Endometrial microvascular endothelial cells (primary cell): Measurements from ENCODE around the gene ATP9B. TPM values are rescaled to one million over a fixed set of nuclear protein-coding genes. Genes with fewer than 3 reads are reported as not detected.

Experiments used
- in situ Hi-C: cut with HindIII; loops from 2 replicates; pipeline ENCODE4 v1.10.0; 2017; ENCODE audit warnings: low sequenced_read_pairs, low pct_unique_long_range_greater_than_20kb; ENCODE audit errors: inconsistent ontology term
- total RNA-seq: library from RNA; depleted of rRNA; stranded (reverse); fragments of >200 nt; gene quantifications from one replicate; pipeline ENCODE4 v1.2.3, GENCODE V29; 2015; ENCODE audit errors: inconsistent ontology term

The ATP9B gene, protein sequence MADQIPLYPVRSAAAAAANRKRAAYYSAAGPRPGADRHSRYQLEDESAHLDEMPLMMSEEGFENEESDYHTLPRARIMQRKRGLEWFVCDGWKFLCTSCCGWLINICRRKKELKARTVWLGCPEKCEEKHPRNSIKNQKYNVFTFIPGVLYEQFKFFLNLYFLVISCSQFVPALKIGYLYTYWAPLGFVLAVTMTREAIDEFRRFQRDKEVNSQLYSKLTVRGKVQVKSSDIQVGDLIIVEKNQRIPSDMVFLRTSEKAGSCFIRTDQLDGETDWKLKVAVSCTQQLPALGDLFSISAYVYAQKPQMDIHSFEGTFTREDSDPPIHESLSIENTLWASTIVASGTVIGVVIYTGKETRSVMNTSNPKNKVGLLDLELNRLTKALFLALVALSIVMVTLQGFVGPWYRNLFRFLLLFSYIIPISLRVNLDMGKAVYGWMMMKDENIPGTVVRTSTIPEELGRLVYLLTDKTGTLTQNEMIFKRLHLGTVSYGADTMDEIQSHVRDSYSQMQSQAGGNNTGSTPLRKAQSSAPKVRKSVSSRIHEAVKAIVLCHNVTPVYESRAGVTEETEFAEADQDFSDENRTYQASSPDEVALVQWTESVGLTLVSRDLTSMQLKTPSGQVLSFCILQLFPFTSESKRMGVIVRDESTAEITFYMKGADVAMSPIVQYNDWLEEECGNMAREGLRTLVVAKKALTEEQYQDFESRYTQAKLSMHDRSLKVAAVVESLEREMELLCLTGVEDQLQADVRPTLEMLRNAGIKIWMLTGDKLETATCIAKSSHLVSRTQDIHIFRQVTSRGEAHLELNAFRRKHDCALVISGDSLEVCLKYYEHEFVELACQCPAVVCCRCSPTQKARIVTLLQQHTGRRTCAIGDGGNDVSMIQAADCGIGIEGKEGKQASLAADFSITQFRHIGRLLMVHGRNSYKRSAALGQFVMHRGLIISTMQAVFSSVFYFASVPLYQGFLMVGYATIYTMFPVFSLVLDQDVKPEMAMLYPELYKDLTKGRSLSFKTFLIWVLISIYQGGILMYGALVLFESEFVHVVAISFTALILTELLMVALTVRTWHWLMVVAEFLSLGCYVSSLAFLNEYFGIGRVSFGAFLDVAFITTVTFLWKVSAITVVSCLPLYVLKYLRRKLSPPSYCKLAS
- total RNA-seq = 9.5 TPM

GRCh38 chr18:79068937-79069716 lies at the start of gene ATP9B:
ATP9B (plus strand) TSS chr18:79069394; CDS start chr18:79069411, 17 bp downstream.
- in situ Hi-C loops = no loop called here

- in situ Hi-C loops = no loop called here
Observed at GRCh38 chr18:79019881-79020280, 49.3 kb upstream of the ATP9B start.

- in situ Hi-C loops = no loop called here
Observed at GRCh38 chr18:79022603-79023002, 46.6 kb upstream of the ATP9B start.

GRCh38 chr18:79026491-79026890 lies 42.7 kb upstream of the ATP9B start:
- in situ Hi-C loops = no loop called here

- in situ Hi-C loops = no loop called here
Observed at GRCh38 chr18:79030680-79031079, 38.5 kb upstream of the ATP9B start.

DNA sequence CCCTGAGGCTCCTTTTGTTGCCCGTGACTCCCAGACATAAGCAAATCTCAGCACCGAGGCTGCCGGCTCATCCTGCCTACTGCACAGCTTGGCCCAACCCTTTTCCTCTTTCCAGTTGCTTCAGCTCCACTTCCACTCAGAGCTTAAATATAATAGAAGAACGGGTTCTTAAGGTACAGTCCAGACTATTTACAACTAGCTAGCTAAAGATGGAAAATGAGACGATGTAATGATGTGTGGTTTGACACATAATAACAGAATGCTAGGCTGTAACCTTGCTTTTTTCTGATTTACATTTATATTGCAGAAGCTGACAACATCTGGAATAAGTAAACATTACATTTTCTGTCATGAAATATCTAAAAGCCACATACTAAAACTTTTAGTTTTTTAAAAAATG lies 26.9 kb upstream of the ATP9B start:
- in situ Hi-C loops = no loop called here

DNA sequence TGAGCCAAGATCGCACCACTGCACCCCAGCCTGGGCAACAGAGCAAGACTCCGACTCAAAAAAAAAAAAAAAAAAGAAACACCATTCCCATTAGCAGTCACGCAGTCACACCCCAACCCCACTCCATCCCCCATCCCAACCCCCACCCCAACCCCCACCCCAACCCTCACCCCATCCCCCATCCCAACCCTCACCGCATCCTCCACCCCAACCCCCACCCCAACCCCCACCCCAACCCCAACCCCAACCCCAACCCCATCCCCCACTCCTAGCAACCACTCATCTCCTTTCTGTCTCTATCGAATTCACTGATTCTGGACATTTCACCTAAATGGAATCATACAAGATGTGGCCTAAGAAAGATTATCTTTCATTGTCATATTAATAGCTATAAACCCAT lies 25.9 kb upstream of the ATP9B start:
- in situ Hi-C loops = no loop called here

GRCh38 chr18:79046522-79046921 lies 22.7 kb upstream of the ATP9B start:
- in situ Hi-C loops = no loop called here

DNA sequence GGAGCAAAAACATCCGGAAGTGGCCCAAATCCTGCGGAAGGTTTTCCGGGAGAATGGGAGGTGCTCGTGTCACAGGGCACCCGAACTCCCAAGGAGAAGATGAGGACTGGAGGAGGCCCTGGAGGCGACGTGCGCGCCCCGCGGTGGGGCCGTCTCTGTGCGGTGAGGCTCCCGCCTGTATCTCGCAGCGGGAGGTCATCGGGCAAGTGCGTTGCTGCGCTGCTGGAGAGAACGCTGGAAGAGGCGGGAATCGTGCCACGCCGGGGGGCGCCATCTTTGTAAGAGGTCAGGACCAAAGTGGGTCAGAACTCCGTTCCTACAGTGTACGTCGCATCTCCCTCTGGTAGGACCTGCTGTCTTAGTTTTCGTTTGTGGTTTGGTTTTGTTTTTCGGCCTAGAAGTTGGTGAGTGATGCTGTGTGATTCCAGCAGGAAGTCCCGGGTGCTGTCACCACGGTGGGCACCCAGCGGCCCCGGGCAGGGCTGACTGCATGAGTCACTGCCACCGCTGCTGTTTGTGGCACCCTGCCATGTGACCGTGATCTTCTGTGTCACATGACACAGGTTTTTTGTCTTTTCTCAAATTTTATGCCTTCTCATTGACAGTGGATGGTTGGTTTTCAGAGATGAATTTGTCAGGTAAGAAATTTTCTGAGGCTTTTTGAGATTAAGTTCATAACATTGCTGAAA lies 21.5 kb upstream of the ATP9B start:
- in situ Hi-C loops = no loop called here

DNA sequence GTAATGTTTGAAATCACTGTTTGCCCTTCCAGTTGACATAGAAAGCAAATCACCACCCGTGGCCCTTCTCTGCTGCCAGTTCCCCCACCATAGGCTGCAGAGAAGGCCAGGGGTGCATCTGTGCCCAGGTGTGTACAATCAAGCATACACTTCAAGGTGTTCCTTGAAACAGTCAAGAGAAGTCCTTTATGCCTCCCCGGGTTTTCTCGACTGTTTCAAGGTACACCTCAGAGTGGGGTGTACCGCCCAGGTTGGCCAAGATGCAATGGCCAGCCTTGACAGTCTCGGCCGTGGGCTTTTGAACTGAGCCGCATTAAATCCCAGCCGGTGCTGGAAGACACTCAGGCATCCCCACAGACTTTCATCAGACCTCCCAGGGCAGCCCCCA lies 21.0 kb upstream of the ATP9B start:
- in situ Hi-C loops = no loop called here

DNA sequence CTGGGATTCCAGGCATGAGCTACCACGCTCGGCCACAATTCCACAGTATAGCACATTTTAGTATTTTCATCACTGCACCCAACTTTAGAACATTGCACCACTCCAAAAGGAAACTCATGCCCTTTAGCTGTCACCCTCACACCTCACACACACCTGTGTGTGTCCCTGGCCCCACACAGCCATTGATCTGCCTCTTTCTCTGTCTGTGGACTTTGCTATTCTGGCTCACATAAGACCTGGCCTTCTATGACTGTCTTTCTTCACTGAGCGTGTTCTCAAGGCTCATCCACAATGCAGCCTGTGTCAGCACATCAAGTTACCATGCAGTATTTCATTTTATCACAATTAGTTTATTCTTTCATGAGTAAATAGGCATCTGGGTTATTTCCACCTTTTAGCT lies 19.7 kb upstream of the ATP9B start:
- in situ Hi-C loops = no loop called here

GRCh38 chr18:79050005-79050404 lies 19.2 kb upstream of the ATP9B start:
- in situ Hi-C loops = no loop called here

DNA sequence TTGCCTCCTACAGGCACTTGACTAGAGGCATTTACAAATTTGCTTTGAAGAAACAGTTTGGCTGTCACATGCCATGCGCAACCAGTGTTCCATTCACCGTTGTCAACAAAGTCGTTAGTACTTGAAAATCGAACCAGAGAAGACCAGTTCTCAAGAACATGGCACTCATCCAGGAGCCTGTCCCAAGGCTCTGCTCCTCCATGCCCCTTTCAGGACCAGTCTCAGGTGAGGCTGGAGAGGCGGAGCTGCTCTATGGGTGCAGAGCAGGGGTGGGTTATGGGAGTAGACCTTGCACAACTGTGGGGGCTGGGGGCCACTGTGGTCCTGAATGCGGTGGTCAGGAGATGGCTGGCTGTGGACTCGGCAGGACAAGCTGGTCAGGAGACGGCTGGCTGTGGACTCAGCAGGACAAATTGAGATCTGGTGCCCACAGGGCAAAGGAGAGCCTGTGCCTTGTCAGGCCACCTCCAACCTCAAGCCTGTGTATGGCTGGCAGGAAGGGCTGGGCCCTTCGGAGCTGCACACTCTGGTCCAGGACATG lies 12.3 kb upstream of the ATP9B start:
- in situ Hi-C loops = no loop called here

DNA sequence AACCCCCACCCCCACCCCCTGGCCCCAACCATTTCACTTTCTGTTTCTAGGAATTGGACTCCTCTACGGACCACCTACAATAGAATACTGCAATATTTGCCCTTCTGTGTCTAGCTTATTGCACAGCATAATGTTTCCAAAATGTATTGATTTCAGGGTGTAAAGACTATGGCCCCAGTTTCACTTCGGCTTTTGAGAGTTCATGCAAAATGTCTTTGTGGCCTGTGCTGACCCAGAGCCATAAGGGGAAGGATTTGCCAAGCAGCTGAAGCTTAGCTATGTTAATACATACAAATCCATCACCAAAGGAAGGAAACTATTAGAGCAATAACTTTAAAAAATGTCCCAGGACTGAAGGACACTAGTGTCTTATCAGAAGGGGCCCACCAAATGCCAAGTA lies 11.2 kb upstream of the ATP9B start:
- in situ Hi-C loops = no loop called here

DNA sequence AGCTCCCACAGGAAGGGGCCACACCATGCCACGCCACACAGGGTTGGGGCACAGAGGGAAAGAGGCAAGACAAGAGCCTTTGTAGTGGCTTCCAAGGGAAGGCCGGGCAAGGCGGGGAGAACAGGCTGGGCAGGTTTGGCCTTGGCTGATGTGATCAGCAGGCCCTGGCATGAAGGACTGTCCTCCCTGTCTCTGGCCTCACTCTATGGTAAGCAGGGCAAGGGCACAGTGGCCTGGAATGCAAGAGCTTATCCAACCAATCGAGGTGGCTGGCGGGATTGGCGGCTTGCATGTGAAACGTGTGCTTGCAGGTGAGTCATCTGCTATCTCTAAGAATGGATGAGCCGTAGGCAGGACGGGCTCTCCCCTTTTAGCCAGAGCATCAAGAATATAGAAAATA lies 6.4 kb upstream of the ATP9B start:
- in situ Hi-C loops = no loop called here

GRCh38 chr18:79064228-79064627 lies 5.0 kb upstream of the ATP9B start:
- in situ Hi-C loops = no loop called here

- in situ Hi-C loops = no loop called here
Observed at GRCh38 chr18:79065802-79066201, 3.4 kb upstream of the ATP9B start.

DNA sequence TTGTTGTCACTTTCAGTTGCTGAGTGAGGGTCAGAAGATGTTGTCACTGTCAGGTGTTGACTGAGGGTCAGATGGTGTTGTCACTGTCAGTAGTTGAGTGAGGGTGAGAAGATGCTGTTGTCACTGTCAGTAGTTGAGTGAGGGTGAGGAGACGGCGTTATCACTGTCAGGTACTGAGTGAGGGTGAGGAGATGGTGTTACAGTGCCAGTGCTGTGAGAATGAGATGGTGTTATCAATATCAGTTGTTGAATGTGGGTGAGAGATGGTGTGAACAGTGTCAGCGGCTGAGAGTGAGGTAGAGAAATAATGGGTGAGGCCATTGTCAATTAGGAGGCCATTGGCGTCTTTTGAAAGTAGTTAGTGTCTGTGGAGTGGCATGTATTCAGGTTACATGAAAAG lies 1.6 kb upstream of the ATP9B start:
- in situ Hi-C loops = no loop called here
